ENCODE measurements around the gene C10orf95.

Gene C10orf95

DNA sequence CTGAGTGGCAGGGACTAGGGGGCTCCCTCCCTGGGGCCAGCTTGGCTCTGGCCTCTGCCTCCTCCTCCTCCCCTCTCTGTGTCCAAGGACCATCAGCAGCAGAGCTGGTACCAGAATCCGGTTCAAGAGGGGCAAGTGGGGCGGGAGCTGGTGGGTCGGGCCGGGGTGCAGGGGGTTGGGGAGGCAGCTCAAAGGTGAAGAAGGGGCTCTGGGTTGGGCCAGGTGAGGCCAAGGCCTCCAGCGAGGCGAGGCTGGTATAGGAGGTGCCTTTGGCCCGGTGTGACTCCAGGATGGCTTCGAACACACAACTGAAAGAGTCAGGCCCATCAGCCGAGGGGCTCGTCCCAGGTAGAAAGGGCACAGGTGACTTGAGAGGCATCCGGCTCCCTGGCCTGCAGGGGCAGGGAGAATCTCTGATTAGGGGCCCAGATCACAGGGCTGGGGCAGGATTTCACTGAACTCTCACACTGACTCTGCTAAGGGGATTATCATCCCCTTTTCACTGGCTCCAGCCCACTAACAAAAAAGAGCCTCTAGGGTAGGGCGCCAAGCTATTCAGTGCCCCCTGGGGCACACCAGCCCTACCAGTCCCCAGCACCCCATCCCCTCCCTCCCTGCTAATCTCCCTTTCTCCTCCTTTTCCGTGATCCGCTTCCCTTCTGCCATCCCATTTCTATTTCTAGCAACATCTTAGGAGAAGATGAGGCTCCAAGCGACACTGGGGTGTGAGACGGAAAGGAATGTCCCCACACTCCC is 37.4 kb downstream of the C10orf95 start:
- DNase-seq = no peak

DNA sequence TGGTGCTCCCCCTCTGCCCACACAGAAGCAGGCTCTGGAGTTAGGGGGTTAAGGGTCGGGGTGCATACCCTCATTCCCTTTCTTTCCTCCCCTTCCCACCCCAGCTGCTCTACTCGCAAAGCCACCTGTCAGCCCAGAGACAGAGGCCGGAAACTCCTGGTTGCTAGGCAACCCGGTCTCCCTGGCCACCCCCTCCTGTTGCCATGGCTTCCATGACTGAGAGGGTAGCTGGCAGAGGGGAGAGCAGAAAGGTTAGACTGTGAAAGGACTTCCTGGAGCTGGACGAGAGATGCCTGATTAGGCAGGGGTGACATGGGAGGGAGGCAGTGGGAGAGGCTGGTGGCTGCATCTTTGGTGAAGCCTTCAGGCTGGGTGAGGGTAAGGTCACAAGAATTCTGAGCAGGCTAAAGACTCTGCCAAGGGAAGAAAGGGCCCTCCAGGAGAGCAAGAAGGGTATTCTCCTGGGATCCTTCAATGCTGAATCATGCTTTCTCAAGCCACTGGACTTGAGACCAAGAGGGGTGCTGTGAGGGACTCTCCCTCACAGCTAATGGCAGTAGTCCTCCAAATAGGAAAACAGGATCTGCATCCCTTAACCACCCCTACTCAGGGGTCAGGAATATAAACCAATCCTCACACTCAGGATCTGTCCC is 38.2 kb downstream of the C10orf95 start:
- DNase-seq = no peak

DNA sequence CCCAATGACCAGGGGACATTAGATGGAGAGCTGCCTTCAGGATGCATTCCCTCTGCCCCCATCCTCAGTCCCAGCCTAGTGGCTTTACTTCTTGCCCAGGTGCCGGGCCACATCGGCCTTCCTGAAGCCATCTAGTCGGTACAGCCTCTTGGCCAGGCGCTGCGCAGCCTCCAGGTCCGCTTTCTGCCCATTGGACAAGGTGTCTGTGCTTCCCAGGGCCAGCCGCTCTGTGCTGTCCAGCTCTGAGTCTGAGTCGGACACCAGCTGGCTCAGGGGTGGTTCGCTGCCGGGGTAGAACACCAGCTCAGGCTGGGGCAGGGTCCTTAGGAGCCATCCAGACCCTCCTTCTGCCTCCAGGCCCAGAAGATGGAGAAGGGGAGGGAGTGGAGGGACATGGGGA is 39.0 kb downstream of the C10orf95 start:
- DNase-seq = no peak

DNA sequence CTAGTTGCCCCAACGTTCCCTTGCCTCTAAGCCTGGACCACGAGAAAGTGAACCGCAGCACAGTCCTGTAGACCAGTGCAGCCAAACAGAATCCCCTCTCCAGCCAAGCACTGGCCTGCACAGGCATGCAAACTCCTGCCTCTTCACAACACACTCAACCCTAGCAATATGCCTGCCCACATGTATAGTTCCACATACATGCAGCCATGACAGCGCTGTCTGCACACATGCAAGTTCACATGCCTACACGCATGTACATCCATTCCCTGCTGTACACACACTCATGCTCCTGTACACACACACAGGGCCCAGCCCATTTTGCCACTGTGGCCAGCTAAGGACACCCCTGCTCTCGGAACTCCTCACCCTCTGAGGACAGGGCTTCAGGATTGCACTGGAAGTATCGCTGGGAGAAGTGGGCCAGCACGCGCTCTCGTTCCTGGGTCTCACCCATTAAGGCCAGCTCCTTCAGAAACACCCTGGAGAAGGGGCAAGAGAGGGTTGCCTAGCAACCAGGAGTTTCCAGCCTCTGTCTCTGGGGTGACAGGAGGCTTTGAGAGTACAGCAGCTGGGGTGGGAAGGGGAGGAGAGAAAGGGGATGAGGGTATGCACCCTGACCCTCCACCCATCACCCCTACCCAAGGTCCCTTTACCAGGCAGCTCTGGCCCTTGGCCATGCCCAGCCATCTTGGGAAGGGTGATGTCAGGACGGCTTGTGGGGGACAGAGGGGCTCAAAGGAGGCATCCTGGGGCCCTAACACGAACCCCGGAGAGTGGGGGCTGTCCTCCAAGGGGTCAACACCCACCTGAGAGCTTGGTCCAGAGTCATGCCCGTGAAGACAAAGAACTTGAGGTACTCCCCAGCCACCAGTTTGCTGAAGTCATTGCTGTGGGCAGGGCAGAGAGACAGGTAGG is 39.7 kb downstream of the C10orf95 start:
- no peak for DNase-seq

DNA sequence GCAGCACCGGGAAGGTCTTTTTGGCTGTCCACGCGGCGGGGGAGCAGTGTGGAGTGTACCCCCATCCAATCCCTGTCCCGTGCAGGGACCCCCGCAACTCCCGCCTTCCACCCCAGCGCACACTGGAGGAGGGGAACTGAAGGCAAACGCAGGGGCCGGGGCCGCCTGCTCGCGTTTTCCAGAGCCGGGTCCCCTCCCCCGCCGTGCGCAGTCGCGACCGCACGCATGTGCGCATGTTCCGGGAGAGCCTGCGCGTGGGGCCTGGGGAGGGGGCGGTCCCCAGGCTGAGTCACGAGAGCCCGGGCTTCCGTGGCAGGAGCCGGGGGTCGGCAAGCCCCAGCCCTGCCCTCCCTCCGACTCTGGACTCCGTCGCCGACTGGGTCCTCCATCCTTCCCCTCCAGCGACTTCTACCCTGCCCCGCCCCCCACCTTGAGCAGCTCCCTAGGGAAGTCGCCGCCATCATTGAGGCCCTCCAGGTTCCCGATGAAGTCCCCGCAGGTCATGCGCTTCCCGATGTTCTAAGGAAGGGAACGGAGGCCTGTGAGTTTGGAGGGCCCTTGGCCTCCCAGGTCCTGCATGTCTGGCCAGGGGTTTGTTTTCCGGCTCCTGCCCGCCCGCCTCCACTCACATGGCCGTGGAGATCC is 40.8 kb downstream of the C10orf95 start:
- DNase-seq = no peak

DNA sequence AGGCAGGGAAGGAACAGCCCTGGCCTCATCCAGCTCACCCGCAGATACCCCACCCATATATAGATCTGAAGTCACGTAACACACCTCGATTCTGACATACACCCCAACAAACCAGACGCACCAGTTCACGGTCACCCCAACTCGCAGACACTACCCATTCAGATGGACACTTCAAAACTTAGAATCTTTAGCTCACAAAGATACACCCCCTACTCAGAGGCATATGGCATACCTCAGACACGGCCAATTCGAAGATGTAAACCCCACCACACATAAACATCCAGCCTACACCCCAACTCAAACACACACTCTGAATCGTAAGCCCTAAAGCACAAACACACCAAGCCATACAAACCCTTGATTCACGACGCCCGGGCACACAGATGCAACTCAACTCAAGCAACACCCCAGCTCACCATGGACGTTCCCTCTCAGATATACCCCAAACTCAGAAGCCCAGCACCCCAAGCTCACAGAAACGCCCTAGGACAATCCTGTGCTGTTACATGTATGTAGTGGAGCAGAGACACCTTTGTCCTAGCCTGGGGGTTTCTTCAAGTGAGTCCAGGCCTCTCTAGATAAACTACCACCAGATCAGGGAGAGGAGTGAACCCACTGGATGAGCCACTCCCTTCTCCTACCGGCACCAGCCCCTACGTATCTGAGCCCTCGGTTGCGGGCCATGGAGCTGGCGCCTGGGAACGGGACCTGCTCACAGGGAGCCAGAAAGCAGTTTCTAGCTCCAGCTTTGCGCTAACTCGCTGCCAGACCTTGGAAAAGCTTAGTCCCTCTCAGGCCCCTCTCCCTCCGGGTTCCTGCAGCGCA is 41.5 kb downstream of the C10orf95 start:
- DNase-seq = no peak

DNA sequence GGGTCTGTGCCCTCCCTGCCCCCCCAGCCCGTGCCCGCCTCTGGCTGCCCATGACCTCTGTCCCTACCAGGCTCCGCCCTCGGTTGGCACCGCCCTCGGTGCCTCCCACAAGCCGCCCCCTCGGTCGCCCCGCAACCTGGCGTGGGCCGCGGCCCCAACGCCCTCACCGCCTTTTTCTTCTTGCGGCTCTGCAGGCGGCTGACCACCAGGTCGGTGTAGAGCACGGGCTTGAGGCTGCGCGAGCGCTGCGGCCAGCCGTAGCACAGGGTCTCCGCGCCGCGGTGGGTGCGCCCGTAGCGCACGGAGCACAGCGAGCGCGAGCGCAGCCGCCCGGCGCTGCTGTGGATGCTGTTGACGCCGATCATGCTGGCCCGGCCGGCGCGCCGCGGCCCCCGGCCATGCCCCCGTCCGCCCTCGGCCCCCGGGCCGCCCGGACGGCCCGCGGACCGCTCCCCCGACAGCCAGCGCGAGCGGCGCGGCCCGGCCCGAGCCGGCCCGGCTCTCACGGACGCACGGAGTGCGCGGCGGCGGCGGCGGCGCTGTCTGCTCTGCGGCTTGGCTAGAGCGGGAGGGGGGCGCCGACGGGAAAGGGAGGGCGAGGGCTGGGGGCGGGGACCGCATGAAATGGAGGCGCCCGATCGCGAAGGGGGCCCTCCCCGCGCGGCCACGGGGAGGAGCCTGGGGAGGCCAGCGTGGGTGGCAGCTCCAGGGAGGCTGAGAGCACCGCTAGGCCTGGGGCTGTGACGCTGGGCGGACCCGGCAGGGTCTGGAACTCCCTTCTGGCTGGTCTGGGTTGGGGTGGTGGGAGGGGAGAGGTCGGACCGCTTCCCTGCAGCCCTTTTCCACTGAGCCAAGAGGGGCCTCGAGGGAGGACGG is 42.4 kb downstream of the C10orf95 start:
- DNase-seq = no peak

DNA sequence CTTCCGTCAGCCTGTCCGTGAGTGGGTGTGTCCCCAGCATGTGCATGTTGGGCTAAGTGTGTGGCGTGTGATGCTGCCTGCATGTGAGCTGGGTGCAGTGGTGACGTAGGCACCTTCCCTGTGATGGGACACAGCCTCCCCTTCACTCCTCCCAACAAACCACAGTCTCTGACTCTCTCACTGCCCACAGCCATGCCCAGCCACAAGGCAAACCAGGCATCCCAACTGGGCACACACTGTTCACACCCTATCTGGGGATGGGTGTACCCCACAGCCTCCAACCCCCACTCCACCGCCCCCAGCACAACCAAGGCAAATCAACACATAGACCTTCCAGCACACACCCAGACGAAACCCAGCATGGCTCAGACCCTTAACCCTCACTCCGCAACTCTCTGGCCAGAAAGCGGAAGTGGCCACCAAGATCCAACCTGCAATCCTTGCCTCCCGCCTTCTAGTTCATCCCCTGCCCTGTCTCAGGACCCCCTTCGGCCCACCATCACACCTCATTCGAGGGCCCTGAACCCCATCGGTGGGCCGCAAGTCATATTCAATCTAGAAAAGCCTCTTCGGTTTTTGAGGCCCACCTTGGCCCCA is 43.1 kb downstream of the C10orf95 start:
- no peak for DNase-seq

DNA sequence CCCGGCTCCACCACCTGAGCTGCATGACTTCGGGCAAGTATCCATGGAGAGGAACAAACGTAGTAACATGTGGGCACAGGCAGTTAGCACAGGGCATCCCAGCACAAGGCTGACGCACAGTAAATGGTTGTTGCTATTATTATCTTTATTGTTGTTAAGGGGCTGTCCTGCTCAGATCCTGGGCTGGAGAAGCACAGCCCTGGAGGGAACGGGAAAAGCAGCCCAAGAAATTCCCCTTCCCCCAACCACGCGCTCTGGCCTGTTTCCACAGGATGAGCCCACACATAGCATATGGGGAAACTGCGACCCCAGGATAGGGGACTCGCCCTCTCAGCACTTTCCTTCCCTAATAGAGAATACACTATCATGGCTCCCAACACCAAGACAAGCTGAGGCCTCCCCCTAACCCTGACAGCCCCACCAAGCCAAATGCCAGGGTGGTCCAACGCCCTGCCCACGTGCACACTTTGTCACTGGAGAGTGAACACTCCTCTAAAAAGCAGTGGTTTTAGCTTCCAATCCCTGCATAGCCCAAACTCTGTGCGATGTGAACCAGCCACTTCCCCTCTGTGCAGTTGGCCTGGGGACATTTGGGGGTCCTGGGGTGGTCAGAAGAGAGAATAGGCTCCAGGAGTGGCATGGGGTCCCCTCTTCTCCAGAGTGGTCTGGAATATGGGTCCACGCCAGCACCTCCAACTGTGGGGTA is 43.8 kb downstream of the C10orf95 start:
- no peak for DNase-seq

DNA sequence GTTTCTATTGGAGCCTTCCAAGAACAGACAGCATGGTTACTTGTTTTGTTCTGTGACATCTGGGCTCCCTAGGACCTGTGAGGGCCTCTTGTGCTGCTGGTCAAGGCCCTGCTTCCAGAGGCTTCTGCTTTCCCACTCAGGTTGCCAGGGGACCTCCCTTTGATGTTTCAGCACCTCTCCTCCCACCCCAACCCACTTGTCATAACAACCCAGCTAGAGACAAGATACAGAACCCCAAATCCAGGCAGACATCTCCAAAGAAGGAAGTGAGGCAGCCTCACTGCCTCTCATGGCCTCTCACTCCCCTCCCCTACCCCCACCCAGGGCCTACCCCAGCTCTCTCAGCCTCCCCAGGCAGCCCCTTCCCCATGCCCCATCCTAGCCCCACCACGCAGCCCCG is 44.5 kb downstream of the C10orf95 start:
- DNase-seq = no peak

DNA sequence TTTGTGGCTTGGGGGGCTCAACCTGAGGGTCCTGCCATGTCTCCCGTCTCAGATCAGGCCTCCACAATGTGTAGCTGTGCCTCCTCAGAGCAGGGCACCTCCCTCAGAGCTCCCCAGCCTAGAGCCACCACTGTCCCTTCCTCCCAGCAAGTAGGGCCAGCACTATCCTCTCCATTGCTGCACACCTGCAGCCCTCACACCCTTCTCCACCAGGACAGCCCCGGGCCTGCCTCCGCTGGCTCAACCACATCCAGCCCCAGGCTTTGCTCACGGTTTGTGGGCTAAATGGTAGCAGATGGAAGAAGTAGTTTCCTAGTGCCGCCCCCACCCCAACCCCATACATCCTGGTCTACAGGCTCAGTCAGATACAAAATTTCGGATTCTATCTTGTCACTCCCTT is 45.7 kb downstream of the C10orf95 start:
- DNase-seq = no peak

DNA sequence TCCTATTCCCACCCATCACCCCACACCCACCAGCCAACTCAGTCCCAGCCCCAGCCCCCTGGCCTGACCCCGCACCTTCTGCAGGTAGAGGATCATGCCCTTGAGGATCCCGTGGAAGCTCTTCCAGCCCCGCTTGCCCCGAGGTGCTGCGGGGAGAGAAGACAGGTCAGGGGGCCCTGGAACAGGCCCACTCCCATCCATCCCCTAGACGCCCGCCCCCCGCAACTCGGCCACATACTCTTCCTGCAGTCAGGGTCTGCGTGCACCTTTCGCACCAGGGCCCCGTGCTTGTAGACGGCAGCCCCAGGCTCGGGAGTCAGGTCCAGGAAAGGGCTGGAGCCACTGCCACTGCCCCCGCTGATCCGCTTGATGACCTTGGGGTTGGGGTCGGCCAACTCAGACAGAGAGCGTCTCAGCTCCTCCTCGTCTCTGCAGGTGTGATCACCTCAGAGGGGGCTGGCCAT is 46.2 kb downstream of the C10orf95 start:
- no peak for DNase-seq

DNA sequence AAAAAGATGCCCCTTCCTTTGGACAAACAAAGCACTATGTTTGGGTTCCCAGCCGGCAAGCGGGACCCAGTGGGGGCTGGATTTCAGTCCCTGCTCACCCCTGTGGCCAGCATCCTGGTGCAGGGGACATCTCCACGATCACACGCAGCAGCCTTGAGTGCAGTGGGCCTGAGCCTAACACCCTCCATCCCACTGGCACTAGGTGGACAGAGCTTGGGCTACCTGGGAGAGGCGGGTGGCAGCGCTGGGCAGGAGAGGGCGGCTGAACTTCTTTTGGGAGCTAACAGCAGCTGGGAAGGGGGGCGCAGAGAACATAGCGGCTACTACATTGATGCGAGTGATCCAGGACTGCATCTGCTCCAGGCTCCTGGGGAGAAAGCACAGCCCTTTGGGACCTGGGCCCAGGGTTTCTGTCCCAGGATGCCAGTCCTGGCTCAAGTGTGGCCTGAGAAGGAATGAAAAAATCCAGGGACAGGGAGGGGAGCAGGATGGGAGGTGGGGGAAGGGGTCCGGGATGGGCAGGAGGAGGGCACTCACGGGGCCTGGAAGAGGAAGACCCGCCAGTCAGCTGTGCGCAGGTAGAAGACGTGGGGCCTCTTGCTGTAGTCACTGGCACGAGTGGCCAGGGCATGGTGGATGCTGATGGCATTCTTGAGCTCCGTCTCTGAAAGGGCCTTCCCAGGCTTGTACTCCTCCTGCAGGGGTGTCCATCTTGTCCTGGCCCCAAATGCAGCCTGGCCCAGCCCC is 46.8 kb downstream of the C10orf95 start:
- DNase-seq = no peak

DNA sequence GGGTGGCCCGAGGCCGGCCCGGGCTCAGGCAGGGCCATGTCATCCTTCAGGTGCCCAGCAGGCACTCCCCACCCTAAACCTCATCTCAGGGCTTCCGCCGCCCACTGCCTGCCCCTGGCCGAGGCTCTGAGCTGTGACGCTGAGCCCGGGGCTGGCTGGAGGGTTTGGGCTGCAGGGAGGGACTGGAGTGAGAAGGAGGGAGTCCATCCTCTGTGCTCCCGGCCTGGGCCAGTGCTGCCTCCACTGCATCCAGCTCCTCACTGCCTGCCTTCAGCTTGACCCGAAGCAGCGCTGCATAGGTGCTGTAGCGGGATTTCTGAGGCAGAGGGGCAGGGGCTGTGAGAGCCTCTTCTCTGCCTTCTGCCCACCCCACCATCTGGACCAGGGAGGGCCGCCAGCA is 48.2 kb downstream of the C10orf95 start:
- no peak for DNase-seq

DNA sequence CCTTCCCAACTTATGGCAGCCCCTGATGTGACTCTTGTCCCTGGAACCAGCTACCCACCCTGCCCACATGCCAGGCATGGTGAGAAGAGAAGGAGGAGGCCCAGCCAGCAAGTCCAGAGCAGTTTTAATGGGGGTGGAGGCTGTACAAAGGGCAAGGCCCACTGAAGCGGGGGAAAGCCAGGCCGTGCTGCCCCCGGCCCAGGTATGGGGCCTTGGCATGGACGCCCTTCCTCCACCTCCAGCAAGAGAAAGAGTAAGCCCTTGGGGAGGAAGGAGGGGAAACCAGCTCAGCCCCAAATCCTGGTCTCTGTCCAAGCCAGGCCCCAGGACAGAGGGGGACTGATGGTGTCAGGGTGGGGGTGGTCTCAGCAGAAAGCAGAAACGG is 48.8 kb downstream of the C10orf95 start:
- DNase-seq = no peak

DNA sequence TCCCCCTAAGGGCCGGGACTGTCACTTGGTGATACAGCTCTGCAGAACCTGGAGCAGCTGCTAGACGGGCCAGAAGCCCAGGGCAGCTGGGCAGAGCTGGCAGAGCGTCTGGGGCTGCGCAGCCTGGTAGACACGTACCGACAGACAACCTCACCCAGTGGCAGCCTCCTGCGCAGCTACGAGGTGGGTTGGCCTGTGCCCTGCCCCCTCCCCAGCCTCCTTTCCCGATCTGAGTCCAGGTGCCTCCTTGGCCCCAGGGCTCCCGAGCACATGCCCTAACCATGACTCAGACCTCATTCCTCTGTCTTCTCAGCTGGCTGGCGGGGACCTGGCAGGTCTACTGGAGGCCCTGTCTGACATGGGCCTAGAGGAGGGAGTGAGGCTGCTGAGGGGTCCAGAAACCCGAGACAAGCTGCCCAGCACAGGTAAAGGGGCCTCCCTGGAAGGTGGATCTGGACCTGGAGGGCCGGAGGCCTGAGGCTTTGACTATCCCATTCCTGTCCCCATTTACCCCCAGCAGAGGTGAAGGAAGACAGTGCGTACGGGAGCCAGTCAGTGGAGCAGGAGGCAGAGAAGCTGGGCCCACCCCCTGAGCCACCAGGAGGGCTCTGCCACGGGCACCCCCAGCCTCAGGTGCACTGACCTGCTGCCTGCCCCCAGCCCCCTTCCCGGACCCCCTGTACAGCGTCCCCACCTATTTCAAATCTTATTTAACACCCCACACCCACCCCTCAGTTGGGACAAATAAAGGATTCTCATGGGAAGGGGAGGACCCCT is 49.4 kb downstream of the C10orf95 start:
- no peak for DNase-seq

DNA sequence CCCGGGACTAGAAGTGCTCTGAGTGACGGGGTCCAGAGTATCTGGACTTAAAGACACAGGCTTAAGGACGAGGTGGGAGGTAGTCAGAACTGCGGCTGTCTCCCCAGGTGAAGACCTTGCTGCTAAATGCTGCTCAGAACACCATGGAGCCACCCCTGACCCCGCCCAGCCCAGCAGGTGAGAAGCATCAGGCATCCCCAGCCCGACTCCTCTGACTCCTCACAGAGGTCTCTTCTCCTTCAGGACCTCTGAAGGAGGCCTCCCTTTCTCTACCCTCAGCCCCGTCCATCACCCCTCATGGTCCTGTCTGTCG is 50.0 kb downstream of the C10orf95 start:
- no peak for DNase-seq

DNA sequence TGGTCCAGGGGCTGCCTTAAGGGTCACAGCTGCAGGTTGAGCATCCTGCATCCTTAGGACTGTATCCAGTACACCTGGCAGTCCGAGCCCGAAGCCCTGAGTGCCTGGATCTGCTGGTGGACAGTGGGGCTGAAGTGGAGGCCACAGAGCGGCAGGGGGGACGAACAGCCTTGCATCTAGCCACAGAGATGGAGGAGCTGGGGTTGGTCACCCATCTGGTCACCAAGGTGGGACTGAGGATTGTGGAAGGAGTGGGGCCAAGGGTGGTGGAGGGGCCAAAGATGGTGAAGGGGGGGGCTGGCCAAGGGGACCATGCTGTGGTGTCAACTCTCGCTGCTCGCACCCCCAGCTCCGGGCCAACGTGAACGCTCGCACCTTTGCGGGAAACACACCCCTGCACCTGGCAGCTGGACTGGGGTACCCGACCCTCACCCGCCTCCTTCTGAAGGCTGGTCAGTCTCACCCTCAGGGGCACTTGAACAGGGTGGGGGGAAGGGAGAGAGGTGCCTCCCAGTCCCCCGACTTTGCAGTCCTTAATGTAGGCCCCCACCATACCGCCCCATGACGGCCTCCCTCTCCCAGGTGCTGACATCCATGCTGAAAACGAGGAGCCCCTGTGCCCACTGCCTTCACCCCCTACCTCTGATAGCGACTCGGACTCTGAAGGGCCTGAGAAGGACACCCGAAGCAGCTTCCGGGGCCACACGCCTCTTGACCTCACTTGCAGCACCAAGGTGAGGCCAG is 50.6 kb downstream of the C10orf95 start:
- no peak for DNase-seq

All from DMS 273 treated with DMSO at 0.1 percent for 48 hours (cell line).